ENCODE results near the gene DCP1A. TPM values are rescaled to one million over a fixed set of nuclear protein-coding genes. Genes with fewer than 3 reads are reported as not detected.

Gene DCP1A
- total RNA-seq, 3 donors from 2014 or later (not counting 1 experiment from before 2014, with no cell fraction given), result 36.5 to 48.9 (median 45.8) TPM

- Histone ChIP-seq H3K36me3 (ENCODE audit: control insufficient read depth, insufficient read depth, low read length) (no peaks in the 10 kb centered on the region), H3K27me3 (ENCODE audit: control insufficient read depth, insufficient read depth, low read length) (no peaks in the 10 kb centered on the region), H3K9me3 (ENCODE audit: control insufficient read depth, insufficient read depth, low read length) (no peaks in the 10 kb centered on the region), H3K27ac (ENCODE audit: low read length) (no peak overlapping the region), H3K4me1 (ENCODE audit: control insufficient read depth, insufficient read depth, low read length) (no peaks in the 10 kb centered on the region), H3K4me3 (ENCODE audit: low read length) (no peak overlapping the region)
- no peak for TF ChIP-seq CTCF (IDR thresholded peaks at IDR 0.05)
- Mint-ChIP-seq H3K9me3 (no peaks in the 10 kb centered on the region), H3K4me1 (no peaks in the 10 kb centered on the region), H3K4me3 (no peak overlapping the region), H3K36me3 (no peaks in the 10 kb centered on the region), H3K27ac (no peak overlapping the region), H3K27me3 (ENCODE audit: low read depth in 2 of 2) (peaks cover 0 to 19% of the 10 kb centered on the region in 2 donors)
- DNase-seq (no peak), ATAC-seq (no peak)
- WGBS (ENCODE audit: insufficient coverage), result 82% methylated on average over 1 of the region's 1 CpG
- intact Hi-C loops (cut with micrococcal nuclease), result no loop called here
Observed at GRCh38 chr3:53380306-53380705, 33.0 kb upstream of the DCP1A start.

- intact Hi-C loops (cut with micrococcal nuclease), result no loop called here
- TF ChIP-seq CTCF (IDR thresholded peaks at IDR 0.05), result no peak
- Histone ChIP-seq H3K27me3 (ENCODE audit: control insufficient read depth, insufficient read depth, low read length) (no peaks in the 10 kb centered on the region), H3K27ac (ENCODE audit: low read length) (no peak overlapping the region), H3K4me1 (ENCODE audit: control insufficient read depth, insufficient read depth, low read length) (no peaks in the 10 kb centered on the region), H3K4me3 (ENCODE audit: low read length) (no peak overlapping the region), H3K36me3 (ENCODE audit: control insufficient read depth, insufficient read depth, low read length) (no peaks in the 10 kb centered on the region), H3K9me3 (ENCODE audit: control insufficient read depth, insufficient read depth, low read length) (no peaks in the 10 kb centered on the region)
- Mint-ChIP-seq H3K36me3 (no peaks in the 10 kb centered on the region), H3K4me1 (no peaks in the 10 kb centered on the region), H3K27me3 (ENCODE audit: low read depth in 2 of 2) (peaks cover 0 to 18% of the 10 kb centered on the region in 2 donors), H3K9me3 (no peaks in the 10 kb centered on the region), H3K4me3 (no peak overlapping the region), H3K27ac (no peak overlapping the region)
- WGBS (ENCODE audit: insufficient coverage), result 95% methylated on average over 1 of the region's 1 CpG
- ATAC-seq (no peak), DNase-seq (no peak)
Observed at GRCh38 chr3:53379898-53380297, 32.6 kb upstream of the DCP1A start.

GRCh38 chr3:53377794-53378193 is 30.5 kb upstream of the DCP1A start:
- no peaks in the 10 kb centered on the region for H3K4me1 ChIP-seq (ENCODE audit: control insufficient read depth, insufficient read depth, low read length)
- H3K36me3 Mint-ChIP-seq, result no peaks in the 10 kb centered on the region
- intact Hi-C loops (cut with micrococcal nuclease), result no loop called here

More at GRCh38 chr3:53377794-53378193, 30.5 kb upstream of the DCP1A start:
- Histone ChIP-seq H3K9me3 (ENCODE audit: control insufficient read depth, insufficient read depth, low read length) (no peaks in the 10 kb centered on the region), H3K27ac (ENCODE audit: low read length) (no peak overlapping the region), H3K27me3 (ENCODE audit: control insufficient read depth, insufficient read depth, low read length) (no peaks in the 10 kb centered on the region), H3K4me3 (ENCODE audit: low read length) (no peak overlapping the region), H3K36me3 (ENCODE audit: control insufficient read depth, insufficient read depth, low read length) (no peaks in the 10 kb centered on the region)
- no peak overlapping the region for H3K4me3 Mint-ChIP-seq
- TF ChIP-seq CTCF (IDR thresholded peaks at IDR 0.05), result no peak
- DNase-seq (no peak), ATAC-seq (no peak)
- no peaks in the 10 kb centered on the region for H3K9me3 Mint-ChIP-seq
- H3K27ac Mint-ChIP-seq, result no peak overlapping the region
- H3K27me3 Mint-ChIP-seq (ENCODE audit: low read depth in 2 of 2), result peaks cover 2 to 19% of the 10 kb centered on the region in 2 donors
- 60% methylated on average over 3 of the region's 4 CpGs for WGBS (ENCODE audit: insufficient coverage)
- H3K4me1 Mint-ChIP-seq, result no peaks in the 10 kb centered on the region
